ENCODE data around the gene KIAA1328.

DNA sequence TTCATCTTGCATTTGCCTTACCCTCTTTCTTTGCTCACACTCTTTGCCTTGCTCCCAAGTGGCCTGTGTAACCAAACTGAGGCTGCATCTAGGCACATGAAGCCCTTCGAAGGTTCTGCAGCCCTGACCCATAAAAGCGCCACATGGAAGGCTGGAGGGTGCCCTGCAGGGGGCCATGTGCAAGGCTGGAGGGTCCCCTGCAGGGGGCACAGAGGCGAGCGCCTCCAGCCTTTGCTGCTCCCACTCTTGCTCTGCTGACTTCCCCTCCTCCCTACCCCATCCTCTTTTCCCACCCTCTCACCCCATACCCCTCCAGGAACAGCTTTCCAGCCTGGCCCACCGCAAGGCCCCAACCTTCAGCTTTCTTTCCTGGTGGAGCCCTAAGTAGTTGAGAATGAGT, 419.4 kb downstream of the KIAA1328 start:
- TF ChIP-seq TAF1 (conservative IDR thresholded peaks at IDR 0.05) (no peak), FOXA1 (IDR thresholded peaks at IDR 0.05) (no peak), JUND (IDR thresholded peaks at IDR 0.05) (no peak), SP1 (IDR thresholded peaks at IDR 0.05) (no peak)
- TF ChIP-seq, protein P1, sequence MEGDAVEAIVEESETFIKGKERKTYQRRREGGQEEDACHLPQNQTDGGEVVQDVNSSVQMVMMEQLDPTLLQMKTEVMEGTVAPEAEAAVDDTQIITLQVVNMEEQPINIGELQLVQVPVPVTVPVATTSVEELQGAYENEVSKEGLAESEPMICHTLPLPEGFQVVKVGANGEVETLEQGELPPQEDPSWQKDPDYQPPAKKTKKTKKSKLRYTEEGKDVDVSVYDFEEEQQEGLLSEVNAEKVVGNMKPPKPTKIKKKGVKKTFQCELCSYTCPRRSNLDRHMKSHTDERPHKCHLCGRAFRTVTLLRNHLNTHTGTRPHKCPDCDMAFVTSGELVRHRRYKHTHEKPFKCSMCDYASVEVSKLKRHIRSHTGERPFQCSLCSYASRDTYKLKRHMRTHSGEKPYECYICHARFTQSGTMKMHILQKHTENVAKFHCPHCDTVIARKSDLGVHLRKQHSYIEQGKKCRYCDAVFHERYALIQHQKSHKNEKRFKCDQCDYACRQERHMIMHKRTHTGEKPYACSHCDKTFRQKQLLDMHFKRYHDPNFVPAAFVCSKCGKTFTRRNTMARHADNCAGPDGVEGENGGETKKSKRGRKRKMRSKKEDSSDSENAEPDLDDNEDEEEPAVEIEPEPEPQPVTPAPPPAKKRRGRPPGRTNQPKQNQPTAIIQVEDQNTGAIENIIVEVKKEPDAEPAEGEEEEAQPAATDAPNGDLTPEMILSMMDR (IDR thresholded peaks at IDR 0.05; ENCODE audit: low read depth, low read length, missing input control): no peak
